HG03457 (cell line): ENCODE data around the gene EPHX1.
"Not testable (repeated sequence)": the region's sequence is repeated elsewhere in the genome, so short reads cannot be mapped to it uniquely, and the experiment has no call there.

ENCODE experiments used
- ATAC-seq: cut with Tn5 transposase; IDR thresholded peaks from one replicate; pipeline ENCODE4 v1.9.1; 2021; ENCODE audit warnings: moderate number of reproducible peaks; ENCODE audit not compliant: unreplicated experiment

EPHX1 gene

DNA sequence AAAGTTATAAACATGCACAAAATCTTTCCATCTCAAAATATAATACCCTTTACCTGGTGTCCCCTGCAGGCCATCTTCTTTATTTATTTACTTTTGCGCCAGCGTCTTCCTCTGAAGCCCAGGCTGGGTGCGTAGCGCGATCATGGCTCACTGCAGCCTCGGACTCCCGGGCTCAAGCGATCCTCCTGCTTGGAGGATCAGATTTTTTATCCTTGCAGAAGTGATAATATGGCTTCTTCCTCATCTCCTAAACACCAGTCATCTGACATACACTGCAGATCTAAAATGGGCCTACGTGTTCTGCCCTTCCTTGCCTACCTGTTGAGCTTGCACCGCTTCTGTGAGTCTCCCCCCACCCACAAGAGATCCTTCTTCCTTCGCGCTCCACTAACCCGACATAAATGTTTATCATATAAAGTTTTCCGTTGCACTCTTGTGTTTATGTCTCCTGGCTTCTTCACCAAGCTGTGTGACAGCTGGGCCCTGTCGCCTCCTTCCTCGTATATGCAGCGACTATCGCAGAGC, 32.8 kb upstream of the EPHX1 start:
- ATAC-seq, result peak; percentile 6

DNA sequence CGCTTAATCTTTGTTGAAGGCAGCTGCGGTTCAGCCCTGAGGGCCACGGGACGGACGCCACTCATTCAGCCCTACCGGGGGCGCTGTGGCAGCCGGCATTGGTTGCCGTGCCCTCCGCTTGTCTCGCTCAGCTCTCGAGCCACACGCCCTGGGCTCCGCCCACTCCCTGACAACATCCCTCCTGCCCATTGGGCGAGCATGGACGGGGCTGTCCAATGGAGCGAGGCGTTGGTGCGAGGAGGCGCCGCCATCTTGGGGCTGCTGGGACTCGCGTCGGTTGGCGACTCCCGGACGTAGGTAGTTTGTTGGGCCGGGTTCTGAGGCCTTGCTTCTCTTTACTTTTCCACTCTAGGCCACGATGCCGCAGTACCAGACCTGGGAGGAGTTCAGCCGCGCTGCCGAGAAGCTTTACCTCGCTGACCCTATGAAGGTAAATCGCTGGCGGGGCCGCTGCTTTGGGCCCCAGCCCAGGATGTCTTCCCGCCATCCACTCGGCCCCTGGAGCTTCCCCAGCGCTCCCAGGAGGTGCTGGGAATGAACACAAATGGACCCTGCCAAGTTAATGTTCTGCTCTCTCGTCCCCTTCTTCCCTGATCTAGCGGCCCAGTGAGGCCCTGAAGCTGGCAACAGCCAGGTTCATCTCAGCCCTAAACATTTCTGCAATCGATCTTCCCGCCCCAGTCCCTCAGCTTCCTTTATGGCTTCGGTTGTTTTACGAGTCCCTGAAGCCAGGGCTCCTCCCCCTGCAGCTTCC, 32.2 kb upstream of the EPHX1 start, which contains the start of gene SRP9:
Gene SRP9 (plus strand): TSS at position 244 of the 754 bp plus-strand sequence. CDS start 115 bp downstream, at position 359.
- ATAC-seq, result peak; percentile 99

DNA sequence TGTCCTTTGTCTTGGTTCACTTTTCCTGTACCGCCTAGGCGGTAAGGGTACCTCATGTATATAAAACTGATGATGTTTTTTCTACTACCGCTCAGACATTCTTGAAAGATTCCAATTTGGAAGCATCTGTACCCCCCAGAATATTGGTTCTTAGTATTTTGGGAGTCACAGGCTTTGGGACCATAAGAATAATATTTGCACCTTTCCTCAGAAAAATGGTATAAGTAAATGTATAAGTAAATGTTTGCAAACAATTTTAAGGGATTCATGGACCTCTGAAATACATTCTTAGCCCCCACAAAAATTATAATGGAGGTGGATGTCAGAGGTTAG, 31.6 kb upstream of the EPHX1 start:
- ATAC-seq, result no peak

DNA sequence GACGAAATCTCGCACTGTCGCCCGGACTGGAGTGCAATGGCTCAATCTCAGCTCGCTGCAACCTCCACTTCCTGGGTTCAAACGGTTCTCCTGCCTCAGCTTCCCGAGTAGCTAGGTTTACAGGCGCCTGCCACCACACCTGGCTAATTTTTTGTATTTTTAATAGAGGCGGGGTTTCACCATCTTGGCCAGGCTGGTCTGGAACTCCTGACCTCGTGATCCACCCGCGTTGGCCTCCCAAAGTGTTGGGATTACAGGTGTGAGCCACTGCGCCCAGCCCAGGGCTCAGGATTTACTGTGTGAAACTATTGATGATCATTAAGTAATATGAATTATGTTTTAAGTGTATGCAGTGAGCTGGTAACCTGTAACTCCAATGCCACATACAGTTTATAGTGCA, 30.8 kb upstream of the EPHX1 start:
- not testable (repeated sequence) for ATAC-seq

DNA sequence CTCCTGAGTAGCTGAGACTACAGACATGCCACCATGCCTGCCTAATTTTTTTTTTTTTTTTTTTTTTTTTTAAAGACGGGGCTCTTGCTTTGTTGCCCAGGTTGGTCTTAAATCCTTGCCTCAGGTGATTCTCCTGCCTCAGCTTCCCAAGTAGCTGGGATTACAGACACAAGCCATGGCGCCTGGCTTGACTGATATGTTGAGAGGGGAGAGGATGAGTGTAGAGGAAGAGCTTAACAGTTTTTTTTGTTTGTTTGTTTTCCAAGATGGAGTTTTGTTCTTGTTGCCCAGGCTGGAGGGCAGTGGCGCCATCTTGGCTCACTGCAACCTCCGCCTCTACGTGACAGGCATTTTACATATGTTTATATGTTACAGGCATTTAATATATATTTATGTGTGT, 29.8 kb upstream of the EPHX1 start:
- no peak for ATAC-seq

DNA sequence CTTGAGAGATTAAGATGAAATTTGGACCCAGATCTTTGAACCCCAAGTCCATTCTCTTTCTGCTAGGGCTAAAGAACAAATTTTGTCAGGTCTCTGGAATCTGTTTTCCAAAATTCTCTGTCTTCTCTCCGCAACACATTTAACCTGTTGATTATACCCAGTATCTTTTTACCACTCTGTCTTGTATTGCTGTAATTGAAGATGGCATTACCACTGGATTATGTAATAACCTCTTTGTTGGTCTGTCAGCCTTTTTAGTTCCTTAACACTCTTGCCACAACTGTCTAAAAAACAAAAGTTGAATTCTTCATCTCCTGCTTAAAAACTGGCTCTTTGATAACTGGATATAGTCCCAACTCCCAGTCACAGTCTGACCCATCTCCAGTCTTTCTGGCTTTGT, 29.3 kb upstream of the EPHX1 start:
- ATAC-seq, result no peak

DNA sequence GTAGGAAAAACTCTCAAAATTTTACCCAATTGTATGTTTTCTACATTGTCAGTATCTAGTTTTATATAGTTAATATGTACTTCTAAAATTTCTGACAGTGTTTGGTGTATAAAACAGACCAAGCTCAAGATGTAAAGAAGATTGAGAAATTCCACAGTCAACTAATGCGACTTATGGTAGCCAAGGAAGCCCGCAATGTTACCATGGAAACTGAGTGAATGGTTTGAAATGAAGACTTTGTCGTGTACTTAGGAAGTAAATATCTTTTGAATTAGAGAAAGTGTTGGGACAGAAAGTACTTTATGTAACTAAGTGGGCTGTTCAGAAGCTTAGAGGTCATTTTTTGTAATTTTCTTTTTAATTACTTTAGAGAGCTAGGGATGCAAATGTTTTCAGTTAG, 20.8 kb upstream of the EPHX1 start:
- ATAC-seq, result not testable (repeated sequence)

DNA sequence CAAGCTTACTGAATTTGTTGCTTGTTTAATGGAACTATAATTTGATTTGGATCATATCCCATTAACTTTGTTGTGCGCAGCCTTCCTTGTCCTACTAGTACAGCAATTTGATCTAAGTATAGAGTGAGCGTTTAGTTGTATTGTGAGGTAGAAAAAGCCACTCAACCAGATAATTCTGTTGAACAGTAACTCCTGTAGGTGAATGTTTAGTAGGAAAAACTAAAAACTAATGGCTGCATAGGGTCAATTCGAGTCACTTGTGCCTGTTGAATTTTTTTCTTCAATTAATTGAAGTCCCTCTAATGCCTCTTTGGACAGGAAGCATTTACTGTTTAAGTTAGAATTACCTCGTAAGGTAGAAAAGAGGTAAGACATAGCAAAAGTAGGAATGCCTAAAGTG, 15.0 kb upstream of the EPHX1 start:
- no peak for ATAC-seq

DNA sequence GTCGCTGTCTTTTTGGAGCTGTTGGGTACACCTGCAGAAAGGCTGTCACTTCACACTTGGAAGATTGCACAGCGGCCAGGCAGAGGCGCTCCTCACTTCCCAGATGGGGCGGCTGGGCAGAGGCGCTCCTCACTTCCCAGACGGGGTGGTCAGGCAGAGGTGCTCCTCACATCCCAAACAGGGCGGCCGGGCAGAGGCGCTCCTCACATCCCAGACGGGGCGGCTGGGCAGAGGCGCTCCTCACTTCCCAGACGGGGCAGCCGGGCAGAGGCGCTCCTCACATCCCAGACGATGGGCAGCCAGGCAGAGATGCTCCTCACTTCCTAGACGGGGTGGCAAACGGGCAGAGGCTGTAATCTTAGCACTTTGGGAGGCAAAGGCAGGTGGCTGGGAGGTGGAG, 13.8 kb upstream of the EPHX1 start:
- ATAC-seq, result not testable (repeated sequence)

DNA sequence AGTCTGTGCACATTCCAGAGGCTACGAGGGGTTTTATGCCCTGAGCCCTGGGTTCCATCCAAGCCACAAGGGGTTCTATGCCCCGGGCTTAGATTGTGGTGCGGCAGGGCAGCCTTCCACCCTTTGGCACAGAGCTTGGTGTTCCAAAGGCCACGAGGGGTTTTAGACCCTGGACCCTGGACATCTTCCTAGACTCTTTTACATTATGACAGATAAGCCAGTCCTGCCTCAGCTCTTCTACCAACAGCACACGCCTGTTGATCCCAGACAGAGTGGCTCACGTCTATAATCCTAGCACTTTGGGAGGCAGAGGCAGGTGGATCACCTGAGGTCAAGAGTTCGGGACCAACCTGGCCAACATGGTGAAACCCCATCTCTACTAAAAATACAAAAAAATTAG, 8.8 kb upstream of the EPHX1 start:
- not testable (repeated sequence) for ATAC-seq

DNA sequence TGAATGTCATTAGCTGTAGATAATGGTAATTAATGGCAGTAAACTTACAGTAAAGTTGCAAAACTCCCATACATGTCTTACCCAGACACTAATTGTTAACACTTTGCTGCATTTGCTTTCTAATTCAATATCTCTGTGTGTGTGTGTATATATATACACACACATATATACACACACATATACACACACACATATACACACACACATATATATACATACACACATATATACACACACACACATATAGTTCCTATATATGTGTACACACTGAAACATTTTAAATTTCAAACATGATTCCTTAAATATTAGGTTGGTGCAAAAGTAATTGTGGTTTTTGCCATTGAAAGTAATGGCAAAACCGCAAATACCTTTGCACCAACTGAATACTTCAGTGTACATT, 3.7 kb upstream of the EPHX1 start:
- no peak for ATAC-seq

DNA sequence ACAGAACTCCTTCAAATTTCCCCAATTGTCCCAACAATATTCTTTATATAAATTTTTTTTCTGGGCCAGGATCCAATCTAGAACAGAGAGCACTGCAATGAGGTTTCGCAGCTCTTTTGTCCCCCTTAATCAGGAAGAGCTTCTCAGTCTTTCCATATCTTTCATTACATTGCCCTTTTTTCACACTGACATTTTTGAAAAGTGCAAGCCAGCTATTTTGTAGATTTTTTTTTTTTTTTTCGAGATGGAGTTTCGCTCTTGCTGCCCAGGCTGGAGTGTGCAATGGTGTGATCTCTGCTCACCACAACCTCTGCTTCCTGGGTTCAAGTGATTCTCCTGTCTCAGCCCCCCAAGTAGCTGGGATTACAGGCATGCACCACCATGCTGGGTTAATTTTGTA, 3.2 kb upstream of the EPHX1 start:
- not testable (repeated sequence) for ATAC-seq

DNA sequence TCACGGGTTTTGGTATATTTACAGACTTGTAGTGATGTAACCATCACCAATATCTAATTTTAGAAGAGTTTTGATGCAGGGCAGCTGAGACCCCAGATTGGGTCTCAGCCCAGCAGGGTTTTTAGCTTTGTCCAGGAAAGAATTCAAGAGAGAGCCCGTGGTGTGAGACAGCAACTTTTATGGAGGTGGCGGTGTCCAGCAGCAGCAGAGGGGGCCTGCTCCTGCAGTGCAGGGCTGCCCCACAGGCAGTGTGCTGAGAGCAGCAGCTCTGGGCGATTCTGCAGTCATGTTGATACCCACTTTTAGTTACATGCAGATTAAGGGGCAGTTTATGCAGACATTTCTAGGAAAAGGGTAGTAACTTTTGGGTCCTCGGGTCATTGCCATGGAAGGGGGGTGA, 1.8 kb upstream of the EPHX1 start:
- no peak for ATAC-seq

DNA sequence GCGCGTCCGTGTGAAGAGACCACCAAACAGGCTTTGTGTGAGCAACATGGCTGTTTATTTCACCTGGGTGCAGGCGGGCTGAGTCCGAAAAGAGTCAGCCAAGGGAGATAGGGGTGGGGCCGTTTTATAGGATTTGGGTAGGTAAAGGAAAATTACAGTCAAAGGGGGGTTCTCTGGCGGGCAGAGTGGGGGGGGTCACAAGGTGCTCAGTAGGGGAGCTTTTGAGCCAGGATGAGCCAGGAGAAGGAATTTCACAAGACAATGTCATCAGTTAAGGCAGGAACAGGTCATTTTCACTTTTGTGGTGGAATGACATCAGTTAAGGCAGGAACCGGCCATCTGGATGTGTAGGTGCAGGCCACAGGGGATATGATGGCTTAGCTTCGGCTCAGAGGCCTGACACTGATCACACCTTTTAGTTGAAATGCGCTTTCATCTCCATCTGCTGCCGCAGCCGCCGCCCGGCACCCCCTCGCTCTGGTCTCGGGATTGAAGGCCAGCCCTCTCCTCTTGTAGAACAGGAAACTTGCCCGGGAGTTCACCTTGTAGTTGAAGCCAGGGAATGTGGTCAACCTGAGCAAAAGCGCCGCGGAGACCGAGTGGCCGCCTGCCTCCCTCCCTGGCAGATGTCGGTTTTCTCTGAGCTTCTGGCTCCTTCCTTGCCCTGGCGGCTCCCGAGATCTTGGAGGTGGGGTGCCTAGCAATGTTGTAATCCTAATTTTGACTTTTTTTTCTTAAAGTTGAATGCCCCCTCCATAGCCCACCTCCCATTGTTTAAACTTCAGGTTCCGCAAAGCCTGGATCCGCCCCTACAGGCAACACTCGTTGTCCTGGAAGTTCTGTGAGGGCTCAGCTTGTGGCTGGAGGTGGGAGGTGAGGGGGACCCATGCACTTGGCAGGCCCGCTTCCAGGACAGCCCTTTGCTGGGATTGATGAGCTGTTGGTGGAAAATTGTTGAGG, 935 bp downstream of the EPHX1 start:
- not testable (repeated sequence) for ATAC-seq

DNA sequence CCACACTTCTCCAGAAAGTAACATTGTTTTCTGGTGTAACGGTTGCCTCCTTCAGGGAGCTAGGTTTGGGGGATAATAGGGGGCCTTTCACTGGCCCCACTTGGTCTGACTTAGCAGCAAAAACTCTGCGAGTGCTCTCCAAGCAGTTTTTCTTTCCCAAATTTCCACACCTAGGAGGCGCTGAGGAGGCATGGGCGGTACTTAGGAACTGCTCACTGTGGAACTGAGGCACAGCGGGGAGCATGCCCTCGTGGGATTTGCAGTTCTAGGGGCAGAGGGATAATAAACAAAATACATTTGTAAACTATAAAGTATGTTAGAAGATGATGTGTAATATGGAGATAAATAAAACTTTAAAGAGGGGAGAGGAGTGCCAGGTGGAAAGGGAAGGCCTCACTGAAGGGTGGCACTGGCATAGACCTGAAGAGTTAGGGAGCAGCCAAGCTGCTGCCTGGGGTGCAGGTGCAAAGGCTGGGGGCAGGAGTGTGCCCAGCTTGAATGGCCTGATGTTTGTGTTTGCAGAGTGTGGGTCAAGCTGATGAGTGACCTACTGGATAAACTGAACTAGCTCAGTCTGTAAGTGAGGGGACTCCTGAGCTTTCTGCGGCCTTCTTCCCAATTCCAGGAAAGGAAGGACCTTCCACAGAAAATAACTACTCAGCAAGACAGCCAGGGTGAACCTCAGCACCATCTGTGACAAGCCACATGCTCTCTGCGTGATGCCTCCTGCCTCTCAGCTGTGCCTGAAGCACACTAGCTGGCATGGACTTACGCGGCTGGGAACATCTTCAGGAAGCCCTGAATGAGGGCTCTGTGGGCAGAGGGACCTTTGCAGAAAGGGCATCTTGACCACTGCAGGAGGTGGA, 1.9 kb downstream of the EPHX1 start:
- no peak for ATAC-seq

DNA sequence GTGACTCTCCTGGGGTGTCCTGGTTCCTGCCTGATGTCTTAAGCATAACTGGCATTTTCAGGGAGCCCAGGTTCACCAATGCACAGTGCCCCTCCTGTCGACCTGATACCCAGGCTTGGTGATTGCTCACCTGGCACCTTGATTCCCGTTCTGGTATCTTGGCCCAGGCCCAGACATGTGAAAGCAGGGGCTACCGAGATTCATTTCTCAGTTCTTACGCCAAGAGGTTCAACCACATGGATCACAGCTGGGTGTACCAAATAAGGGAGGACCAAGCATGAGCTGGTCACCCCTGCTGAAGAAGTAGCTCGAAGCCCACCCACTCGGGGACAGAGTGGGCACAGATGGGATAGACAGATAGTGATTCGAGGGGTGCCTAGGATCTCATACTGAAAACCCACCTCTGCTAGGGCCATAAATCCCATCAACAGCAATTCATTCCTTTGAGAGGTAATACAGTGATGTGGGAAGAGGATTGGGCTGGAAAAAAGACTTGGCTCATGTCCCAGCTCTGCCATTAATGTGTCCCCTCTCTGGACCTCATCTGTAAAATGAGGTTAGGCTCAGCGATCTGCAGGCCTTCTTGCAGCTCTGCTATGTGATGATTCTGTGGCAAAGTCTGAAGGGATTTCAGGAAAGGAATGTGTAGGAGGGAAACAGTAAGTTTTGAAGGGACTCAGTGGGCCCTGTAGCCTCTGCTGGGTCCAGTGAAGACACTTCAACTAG, 2.7 kb downstream of the EPHX1 start:
- no peak for ATAC-seq

DNA sequence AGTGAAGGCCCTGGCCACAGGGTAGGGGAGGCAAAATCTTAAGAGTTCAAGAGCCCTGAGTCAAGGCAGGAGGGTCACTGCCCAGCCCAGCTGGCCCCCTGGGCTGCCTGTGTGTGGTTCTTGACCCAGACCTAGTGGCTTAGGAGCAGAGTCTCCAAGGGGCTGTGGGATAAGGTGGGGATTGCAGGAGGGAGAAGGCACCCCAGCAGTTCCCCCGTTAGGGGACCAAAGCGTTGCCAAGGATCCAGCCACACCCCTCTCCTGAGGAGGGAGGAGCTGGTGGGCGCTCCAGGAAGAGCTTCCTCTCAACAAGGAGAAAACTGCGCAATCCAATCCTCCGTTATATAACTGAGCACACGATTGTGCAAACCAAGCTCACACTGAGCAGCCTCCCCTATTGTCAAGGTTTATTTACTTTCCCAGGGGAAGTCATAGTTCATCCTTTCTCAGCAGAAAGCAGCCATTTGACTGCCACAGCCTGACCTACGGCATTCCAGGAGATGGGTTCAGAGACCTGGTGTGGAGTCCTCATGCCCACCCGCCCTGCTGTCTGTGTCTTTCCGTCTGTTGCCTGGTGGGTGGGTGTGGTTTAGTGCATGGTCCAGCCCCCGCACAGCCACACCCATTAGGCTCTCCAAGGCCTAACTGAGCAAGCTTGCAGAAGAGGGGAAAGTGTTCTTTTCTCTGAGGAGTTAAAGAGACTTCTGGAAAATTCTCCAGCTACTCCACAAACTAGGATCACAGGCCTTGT, 3.5 kb downstream of the EPHX1 start:
- ATAC-seq, result no peak

DNA sequence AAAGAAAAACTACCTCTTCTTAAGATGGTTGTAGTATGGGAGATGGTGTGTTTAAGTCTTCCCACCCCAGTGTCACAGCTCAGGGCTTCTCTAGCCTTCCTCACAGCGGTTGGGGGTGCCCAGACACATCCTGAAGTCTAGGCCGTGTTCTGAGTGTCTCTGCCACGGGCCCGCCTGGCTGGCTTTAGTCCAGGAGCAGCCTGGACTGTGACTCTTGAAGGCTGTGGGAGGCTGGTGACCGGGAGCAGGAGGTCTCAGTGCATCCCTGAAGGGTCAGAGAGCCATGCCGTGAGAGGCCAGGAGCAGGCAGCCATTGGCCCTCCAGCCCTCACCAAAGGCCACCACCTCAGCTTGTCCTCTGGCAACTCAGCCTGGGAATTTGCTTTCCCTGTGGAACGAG, 4.5 kb downstream of the EPHX1 start:
- ATAC-seq, result no peak

DNA sequence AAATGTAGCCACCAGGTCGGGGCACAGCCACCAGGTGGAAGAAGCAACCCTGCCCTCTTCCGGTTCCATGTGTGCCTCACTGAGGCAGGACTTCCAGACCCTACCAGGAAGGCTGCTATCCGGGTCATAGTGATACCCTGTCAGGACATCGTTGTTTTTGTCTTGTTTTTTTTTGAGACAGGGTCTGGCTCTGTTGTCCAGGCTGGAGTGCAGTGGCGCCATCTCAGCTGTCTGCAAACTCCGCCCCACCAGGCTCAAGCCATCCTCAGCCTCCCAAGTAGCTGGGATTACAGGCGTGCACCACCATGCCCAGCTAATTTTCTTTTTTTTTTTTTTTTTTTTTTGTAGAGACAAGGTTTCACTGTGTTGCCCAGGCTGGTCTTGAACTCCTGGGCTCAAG, 5.2 kb downstream of the EPHX1 start:
- ATAC-seq, result not testable (repeated sequence)
